Middle frontal gyrus (tissue), 1 donor: ENCODE measurements around the gene CHD6.

Source experiments
- DNase-seq: peaks from one replicate; pipeline ENCODE4 v3.0.0-alpha.2; 2015; ENCODE audit warnings: low spot score; ENCODE audit errors: extremely low spot score

CHD6 gene

DNA sequence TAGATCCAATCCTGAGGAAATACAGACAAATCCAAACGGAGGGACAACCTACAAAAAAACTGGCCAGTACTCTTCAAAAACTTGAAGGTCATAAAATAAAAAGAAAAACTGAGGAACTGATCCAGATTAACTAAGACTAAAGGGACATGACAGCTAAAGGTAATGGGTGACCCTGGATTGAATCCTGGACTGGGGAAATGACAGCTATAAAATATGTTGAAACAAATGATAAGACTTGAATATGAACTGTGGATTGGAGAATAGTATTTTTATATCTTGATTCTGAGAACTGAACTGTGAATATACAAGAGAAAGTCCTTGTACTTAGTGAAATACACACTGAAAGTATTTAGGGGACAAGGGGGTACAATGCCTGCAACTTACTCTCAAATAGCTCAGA is 154.6 kb downstream of the CHD6 start:
- DNase-seq, result no peak

- no peak for DNase-seq
These were observed 155.6 kb downstream of the CHD6 start for GRCh38 chr20:41462372-41463161.

DNA sequence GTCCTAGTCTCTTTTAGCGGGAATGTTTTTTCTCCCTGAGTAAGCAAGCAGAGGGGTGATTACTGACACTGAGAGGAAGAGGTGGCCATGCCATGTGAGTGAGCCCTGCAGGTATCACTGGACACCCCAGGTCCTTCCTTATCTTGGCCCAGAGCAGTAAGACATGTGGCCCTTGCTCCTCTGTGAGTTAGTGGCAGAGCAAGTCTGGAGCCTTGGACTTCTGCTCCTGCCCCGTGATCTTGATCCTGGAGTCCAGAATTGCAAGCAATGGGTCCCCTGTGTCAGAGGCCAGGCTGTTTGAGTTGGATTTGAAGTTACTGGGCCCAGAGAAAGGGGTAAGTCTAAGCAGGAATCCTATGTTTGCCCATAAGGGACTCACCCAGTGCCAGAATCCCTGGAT is 159.4 kb downstream of the CHD6 start:
- DNase-seq, result no peak

DNA sequence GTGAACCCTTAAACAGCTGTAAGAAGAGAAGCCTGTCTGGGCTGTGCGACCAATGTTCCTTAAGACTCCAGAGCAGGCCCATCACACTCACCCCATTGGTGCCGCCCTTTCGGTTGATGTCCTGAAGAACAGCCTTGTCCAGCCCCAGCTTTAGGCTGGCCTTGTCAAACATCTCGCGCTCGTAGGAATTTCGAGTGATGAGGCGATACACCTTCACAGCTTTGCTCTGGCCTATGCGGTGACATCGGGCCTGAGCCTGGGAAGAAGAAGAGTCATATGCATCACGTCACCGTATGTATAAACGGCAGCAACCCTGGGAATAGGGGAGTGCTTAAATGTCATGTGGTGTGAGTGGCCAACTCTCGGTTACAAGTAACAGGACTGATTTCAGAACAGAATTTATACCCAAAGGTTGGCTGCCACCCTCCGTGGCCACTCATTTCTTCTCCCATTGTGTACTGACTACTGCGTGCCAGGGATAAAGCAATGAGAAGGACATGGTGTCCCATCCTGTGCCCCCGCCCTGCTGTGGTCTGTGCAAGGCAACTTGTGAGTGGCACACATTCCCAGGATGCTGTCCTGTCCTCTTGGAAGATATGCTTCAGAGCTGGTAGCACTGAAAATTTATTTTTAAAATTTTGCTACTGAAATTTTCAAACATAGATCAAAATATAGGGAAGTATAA is 160.9 kb downstream of the CHD6 start:
- no peak for DNase-seq

GRCh38 chr20:41456351-41456750 is 161.8 kb downstream of the CHD6 start:
- DNase-seq, result no peak

GRCh38 chr20:41454250-41454649 is 163.9 kb downstream of the CHD6 start:
- DNase-seq, result no peak

- no peak for DNase-seq
These were observed 164.9 kb downstream of the CHD6 start for GRCh38 chr20:41453010-41453950.

GRCh38 chr20:41452226-41452625 is 166.0 kb downstream of the CHD6 start:
- no peak for DNase-seq

DNA sequence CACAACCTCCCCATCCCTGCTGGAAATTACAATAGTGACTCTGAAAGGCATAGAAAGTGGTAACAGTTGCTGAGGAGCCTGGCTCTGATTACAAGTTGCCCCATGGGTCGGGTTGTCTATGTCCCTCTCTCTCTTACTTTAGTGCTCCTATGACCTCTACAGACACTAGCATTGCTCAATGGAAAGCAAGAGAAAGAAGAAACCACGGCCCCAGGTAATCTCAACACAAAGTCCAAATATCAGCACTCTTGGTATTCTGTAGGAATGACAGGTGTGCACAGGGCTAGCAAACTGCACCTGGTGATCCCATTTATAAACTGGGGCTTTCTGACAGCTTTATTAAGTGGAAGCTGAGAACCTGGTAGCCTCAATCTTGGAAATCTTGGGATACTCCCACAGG is 171.2 kb downstream of the CHD6 start:
- DNase-seq, result no peak

DNA sequence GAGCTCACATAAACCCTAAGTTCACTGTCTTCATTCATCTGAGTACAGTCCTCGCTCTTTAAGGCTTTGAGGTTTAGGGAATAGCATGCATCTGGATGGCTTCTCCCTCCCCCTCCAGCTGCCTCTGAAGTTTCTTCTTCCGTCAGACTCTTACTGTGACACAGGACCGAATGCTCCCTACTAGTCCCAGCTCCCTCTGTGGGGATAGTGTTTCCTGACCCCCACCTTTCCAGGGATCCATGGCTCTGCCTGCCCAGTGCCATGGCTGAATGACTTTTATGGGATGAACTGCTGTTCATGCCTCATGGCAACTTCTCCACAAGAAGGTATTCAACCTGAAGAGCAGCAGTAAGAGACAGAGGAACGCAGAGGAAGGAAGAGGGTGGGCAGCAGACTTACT is 171.7 kb downstream of the CHD6 start:
- DNase-seq, result no peak

DNA sequence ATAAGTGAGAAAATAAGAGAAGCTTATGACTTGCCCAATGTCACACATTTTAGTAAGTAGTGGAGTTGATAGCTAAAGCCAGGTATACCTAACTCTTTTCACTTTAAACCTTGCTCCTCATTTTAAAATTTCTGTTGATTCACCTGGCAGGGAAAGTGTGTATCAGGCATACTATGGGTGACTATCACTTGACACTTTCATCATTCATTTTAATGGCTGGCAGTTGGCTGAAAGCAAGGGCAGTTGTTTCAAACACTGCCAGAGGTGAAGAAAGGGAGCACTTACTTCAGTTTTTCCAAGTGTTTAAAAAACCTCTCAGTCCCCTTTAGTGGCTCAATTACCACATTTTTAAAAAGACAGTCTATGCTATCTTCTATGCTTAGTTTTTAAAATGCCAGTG is 173.4 kb downstream of the CHD6 start:
- no peak for DNase-seq

GRCh38 chr20:41443691-41444090 is 174.5 kb downstream of the CHD6 start:
- DNase-seq, result no peak

DNA sequence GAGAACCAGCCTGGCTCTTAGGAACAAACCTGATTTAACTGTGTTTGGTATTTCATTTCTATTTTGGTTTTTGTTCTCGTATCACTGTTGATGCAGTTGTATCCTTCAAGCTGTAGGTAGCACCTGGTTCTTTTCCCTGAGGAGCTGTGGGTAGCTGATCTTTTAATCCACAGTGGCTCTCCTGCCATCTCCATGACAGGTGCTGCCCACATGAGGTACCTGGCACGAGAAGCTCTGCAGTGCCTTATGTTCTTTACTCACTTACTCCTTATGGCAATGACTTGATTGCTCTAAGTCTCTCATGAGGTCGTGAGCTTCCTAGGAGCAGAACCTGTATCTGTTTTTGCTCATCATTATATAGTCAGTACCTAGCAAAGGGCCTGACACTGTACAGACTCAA is 177.3 kb downstream of the CHD6 start:
- DNase-seq, result no peak

DNA sequence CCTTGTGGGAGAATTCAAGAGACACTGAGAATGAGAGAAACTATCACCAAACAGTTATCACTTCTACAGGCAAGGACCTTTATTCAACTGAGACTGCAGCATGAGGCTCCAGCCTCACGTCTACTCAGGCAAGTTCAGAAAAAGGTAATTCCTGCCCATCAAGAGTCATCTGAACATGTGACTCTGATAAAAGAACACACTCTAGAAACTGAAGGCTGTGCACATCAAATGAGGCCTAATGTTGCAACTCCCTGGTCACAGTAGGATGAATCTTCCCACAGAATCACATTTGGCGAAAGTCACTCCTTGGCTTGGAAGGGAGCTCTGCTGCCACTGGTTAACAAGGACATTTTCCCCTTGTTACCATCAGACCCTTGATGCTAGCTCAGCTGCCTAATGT is 180.3 kb downstream of the CHD6 start:
- no peak for DNase-seq

DNA sequence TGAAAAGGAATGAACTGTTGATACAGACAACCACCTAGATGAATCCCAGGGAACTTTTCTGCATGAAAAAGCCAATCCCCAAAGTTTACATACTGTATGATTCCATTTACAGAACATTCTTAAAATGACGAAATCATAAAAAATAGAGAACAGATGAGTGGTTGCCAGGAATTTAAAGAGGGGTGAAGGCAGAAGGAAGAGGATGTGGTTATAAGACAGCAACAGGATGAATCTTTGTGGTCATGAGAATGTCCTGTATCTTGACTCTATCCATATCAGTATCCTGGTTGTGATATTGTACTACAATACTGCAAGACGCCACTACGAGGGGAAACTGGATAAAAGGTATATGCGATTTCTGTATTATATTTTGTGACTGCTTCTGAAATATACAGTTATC is 181.5 kb downstream of the CHD6 start:
- DNase-seq, result no peak

DNA sequence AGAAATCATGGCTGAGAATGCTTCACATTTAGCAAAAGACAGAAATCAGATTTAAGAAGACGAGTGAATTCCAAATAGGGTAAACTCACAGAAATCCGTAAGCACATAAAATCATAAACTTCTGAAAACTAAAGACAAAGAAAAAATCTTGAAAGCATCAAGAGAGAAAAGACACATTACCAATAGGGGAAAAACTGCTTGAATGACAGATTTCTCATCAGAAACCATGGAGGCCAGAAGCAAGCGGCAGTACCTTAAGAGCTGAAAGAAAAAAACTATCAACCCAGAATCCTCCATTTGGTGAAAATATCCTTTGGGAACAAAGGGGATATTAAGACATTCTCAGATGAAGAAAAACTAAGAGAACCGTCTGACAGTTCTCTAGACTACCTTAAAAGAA is 185.0 kb downstream of the CHD6 start:
- DNase-seq, result no peak

DNA sequence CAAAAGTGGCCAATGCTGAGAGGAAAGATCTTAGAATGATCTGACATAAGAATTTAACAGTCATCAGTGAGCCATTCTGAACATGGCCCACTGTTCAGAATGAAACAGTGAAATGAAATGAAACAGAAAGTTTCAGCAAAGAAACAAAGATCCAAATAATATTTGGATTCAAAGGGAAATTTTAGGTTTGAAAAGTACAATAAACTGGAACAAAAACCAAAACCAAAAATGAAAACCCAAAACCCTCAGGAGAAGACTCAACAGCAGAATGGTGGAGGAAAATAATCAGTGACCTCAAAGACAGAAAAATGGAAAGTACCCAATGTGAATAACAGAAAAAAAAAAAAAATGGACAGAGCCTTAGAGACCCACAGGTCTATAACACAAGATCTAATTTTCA is 185.4 kb downstream of the CHD6 start:
- no peak for DNase-seq

GRCh38 chr20:41428285-41428684 is 189.9 kb downstream of the CHD6 start:
- no peak for DNase-seq

DNA sequence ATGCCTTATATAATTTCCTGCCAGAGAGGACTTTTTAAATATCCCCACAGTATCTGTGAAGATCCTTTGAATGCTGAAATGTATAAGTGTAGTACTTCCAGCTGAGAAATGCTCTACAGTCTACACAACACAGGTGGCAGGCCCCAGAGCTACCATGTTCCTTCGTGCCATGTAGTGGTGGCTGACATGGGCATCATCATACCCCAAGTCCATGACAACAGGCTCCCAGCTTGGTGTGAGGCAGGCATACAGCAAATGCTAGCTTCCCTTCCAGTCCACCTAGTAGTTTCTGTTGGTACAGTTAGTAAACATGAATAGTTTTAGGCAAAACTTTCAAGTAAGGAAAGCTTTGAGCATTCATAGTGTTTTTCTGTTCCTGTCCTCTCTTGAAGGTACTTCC is 190.3 kb downstream of the CHD6 start:
- DNase-seq, result no peak

DNA sequence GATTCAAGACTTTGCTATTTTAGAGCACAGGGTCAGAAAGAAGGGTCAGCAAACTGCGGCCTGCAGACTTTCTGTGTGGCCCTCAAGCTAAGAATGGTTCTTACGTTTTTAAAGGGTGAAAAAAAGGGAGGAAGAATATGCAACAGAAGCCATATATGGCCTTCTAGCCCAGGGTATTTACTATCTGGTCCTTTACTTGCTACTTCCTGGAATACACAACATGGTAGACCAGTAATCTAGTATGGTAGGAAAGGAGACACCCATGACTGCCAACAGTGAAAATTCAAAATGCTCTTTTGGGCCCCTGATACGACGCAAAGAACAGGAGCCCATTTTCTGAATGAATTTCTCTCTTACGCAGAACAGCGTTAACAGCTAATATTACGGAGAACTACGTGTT is 191.2 kb downstream of the CHD6 start:
- no peak for DNase-seq

DNA sequence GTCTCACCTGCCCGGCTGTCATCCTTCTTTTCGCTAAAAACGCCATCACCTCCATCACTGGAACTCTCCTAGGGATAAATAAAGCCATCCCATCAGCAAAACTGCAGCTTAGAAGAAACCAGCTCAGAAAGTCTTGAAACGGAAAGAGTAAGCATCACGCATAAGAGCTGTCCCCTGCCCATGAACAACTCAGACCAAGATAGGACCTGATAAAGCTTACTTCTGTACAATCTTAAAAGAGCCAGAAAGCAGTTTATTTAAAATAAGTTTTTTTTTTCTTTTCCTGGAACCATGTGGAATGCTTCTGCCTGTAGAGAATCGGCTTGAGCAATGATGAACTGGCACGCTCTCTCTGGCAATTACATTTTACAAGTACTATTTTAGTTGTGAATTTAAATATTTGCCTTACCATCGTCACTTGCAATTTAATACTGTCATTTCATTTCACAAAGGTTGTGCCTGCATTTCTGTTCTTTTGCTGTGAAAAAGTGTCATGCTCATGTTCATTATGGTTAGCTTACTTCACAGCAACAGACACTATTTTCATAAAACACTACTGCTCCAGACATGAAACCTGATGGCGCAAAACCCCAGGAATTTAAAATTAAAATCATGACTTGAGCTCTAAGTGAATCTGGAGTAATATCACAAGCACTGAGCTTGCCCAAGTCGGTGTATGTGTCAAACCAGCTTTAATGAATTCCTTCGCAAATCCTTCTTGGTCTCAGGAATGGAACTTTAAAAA is 191.9 kb downstream of the CHD6 start:
- DNase-seq, result no peak
